ENCODE measurements around the gene BRSK2.

Gene BRSK2

GRCh38 chr11:1469911-1470680 is 80.4 kb downstream of the BRSK2 start:
- DNase-seq: no peak

GRCh38 chr11:1470681-1471611 is 81.2 kb downstream of the BRSK2 start:
- no peak for DNase-seq

GRCh38 chr11:1471736-1472135 is 82.0 kb downstream of the BRSK2 start:
- DNase-seq: no peak

- DNase-seq: no peak
Observed at GRCh38 chr11:1472180-1473005, 82.7 kb downstream of the BRSK2 start.

DNA sequence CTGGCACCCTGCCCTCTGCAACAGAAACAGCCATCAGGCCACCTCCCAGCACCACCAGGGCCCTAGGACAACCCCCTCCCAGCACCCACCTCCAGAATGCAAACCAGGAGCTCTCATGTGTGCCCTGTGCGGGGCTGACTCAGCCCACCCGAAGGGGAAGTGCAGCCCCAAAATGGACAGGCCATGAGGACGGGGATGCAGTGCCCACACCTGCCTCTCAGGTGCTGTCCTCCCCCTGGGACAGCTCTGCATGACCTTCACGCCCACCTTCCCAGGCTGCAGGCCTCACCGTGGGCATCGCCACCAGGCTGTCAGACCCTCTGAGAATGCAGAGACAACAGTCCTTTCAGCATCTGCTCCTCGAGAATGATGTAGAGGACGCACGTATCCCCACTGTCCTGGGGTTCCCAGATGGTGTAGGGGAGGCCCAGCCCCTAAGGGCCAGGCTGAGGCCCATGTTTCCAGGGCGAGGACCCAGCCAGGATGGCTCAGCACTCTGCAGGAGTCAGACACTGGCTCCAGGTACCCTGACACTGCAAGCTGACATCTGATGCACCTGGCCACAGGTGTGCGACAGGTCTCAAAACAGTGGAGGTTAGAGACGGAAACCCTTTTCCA is 83.4 kb downstream of the BRSK2 start:
- DNase-seq: no peak

DNA sequence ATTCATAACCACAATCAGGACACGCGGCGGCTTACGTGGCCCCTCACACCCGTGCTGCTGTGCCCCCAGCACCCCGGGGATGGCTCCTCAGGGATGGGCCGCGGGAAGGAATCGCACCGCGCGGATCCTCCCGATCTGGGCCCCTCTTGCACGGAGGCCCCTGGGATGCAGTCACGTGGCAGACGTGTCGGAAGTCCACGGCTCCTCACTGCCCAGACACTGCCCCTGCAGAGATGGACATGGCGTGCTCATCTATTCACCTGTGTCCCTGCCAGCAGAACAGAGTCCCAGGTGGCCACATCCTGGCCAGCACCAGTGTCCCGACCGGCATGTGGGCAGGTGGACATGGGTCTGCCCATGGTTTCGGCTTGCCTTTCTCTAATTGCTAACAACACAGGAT is 84.1 kb downstream of the BRSK2 start:
- no peak for DNase-seq

DNA sequence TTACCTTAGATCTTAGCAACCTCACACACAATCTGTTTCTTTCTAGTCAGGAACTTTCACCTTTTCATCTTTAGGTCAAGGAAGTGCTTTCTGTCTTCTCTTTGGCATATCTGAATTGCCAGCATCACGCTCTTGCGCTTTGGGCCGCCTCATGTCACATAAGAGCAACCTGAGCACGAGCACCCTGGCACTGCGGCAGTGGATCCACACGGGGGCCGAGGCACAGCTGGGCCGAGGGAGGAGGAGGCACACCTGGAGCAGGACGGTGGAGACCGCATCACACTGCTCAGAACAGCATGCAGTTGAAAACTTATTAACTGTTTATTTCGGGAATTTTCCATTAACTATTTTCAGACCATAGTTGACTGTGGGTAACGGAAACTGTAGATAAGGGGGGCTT is 86.1 kb downstream of the BRSK2 start:
- no peak for DNase-seq

DNA sequence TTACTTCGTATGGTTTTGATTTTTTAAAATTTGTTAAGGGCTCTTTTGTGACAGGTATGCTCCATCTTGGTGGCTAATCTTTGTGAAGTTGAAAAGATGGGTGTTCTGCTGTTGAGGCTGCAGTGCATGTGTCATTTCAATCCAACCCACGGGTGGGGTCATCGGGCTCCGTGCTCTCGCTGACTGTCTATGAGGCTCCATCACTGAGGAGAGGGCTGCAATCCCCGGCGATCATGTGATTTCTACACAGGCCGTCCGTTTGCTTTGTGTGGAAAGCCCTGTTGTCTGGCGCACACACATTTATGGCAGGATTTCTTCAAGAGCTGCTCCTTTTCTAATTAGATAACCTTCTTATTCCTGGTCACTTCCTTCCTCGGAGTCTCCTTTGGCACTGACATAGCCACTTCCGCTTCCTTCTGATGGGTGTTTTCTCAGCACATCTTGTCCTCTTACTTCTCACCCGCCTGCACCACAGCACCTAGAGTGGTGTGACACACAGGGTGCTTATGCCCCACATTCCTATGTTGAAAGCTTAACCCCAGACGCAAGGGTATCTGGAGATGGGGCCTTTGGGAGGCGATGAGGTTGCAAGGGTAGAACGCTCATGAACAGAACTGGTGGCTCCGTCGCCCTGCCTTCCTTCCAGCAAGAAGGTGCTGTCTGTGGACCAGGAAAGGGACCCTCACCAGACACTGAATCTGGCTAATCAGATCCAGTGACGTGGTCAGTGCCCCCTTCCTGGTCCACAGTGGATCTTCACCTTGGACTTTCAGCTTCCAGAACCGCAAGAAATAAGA is 87.4 kb downstream of the BRSK2 start:
- no peak for DNase-seq

DNA sequence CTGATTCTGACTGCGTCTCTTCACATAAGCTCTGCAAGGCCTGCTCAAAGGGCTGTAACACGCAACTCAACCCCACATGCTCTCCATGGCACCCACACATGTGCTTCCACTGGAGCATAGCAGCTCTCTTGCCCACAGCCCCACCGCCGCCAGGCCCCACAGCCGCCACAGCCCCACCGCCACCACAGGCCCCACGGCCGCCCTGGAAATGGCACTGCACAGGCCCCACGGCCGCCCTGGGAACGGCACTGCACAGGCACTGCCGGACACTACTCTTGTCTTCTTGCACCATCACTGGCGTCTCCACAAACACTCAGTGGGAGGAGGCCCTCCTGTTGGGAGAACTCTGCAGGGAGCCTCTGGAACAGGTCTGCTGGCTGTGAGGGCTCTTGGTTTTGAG is 88.3 kb downstream of the BRSK2 start:
- no peak for DNase-seq

- no peak for DNase-seq
Observed at GRCh38 chr11:1478544-1478943, 88.8 kb downstream of the BRSK2 start.

- DNase-seq: no peak
Observed at GRCh38 chr11:1479006-1479677, 89.4 kb downstream of the BRSK2 start.

DNA sequence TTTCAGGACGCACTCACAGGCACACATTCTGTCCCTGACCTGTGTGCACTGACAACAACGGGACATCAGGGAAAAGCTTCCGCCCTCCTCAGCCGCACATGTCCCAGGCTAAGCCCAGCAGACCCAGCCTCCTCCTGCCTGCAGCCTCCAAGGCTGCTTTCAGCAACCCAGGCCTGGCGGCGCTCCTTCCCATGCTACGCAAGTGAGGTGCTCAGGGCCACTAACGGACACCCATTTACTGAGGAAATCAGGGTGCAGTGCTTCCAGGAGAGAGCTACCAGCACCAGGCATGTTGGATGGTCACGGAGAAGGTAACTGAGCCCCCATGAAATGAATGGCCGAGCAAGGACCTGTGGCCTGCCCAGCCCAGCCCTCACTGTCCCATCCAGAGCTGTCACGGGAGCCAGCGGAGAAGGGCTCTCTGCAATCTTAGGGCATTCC is 90.0 kb downstream of the BRSK2 start:
- no peak for DNase-seq

DNA sequence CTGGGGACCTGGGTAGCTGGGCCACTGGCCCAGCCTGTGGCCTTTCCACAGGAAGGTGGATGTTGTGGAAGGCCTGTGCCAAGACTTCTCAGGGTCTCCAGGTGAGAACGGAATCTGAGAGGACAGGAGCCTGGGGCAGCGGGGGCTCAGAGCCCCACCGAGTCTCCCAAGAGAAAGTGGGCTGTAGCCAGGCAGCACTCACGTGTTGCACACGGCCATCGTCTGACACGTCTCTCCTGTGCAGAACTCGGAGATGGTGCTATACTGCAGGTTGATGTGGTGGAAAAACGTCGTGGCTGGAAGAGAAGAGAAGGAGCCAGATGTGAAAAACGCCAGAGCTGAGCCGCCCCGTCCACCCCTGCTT is 90.4 kb downstream of the BRSK2 start:
- no peak for DNase-seq

DNA sequence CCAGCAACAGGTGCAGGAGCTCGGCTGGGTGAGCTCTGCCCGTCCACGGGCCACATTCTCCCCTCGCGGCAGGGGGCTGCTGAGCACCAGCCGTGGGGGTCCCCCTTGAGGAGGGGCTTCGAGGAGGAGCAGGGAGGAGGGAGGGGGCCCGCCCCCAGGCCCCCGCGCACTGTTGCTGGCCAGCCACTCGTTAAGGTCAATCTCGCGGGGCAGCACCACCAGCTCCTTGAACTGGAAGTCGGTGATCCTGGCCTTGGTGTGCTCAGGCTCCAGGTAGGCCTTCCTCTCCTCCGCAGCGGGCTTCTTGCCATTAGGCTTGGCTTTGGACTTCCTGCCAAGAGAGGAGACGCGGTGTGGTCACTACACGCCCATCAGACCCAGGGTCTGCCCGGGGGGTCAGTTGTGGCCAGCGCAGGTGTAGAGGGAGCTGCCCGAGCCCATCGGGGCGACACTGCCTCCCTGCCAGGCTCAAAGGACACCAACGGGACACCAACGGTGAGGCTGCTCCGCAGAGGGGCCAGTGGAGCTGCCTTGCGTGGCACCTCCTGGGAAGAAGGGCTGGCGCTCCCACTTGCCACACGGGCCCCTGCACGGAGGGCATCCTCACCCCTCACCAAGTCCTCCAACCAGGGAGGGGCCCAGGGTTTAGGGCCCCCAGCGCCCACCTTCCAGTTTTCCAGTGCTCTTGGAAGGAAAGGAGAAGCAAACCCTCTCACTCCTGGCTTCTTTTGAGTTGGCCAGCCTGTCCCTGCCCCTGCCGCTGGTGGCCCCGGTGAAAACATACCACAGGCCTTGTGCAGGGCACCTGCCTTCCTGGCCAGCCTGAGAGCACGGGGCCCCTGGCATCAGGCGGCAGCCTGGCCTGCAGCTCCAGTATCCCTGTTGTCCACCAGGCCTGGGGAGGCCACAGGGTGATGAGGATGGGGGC is 91.1 kb downstream of the BRSK2 start:
- DNase-seq: no peak

DNA sequence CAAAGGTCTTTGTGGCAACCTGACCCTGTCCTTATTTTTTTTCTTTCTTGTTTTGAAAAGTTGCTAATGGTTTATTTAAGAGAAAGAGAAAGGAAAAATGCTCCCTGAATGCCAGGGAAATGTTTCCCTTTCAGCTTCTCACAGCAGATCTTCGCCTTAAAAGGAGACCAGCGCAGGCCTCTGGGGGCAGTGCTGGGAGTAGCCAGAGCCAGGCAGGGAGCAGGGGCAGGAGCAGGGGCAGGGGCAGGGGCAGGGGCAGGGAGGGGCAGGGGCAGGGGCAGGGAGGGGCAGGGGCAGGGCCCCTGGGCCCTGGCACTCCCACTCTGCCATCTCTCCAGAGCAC is 91.7 kb downstream of the BRSK2 start:
- no peak for DNase-seq

DNA sequence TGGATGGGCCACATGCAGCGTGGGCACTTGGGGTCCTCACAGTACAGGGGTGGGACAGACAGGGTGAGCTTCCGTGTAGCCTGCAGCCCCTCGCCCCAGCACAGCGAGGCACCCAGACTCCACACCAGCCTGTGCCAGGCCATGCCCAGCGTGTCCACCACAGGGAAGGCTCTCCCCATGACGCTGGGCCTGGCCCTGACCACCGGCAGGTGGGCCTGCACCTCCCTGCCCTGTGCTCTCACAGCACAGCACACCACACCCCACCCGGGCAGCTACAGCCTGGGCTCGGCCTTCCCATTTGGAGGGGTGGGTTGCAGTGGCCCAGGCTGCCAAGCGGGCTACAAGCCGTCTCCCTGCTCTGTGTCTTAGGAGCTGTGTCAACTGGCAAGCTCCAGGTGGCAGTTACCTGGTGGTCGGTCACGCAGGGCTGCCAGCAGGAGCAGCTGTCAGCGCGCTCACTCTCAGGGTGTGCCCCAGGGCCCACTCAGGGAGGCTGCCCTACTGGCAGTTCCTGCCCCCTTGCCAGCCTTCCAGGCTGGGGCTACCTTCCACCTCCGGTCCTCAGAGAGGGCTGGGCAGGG is 92.2 kb downstream of the BRSK2 start:
- no peak for DNase-seq

GRCh38 chr11:1482581-1483444 is 93.1 kb downstream of the BRSK2 start:
- DNase-seq: no peak

DNA sequence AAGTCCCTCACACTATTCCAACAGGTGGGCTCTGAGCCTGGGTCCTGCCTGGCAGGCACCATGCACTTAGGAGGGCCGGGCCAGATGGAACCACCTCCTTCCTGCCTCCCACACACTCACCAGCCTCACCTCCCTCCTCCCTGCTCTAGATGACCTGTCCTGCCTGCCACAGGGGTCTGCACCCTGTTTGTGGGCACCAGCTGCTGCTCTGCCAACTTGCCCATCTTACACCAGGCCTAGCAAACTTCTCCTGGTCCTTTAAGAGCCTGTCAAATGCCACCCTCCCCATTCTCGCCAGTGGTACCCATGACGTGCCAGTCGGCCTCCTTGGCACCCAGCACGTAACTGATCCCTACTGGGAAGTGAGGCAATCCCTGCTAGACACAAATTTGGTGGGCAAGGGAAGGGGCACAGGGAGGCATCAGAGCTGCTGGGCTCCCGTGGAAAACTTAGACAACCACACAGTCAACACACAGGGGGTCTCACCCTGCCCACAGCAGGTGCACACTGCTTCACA is 93.8 kb downstream of the BRSK2 start:
- no peak for DNase-seq

Data from right forelimb (tissue), 1 donor.